Femur (tissue), 1 donor: ENCODE data around the gene CFD.

ENCODE experiments used
- DNase-seq: peaks from one replicate; pipeline ENCODE4 v3.0.0-alpha.2; 2017

The CFD gene

DNA sequence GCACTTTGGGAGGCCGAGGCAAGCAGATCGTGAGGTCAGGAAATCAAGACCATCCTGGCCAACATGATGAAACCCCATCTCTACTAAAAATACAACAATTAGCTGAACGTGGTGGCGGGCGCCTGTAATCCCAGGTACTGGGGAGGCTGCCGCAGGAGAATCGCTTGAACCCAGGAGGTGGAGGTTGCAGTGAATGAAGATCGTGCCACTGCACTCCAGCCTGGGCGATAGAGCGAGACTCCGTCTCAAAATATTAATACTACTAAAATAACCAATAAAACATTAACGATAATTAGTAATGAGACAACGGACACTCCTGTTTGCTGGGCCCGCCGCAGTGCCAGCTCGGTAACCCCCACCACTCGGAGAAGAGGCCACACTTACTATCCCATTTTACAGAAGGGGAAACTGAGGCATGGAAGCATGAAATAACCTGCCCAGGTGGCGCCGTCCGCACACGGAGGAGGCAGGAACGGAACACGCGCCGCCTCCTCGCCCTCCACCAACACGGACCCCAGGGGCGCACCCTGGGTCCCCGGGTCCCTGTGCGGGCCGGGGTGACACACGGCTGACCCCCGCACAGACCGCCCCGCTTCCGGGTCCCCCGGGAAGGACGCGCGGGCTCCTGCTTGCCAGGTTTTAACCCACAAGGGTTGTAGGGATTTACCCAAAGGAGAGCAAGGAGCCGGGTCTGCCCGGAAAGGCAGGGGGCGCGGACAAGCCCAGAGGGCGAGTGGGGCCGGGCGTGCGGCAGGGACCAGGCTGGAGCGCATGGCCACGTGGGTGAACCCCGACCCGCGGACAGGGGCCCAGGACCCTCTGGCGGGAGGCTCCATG lies 52.0 kb downstream of the CFD start:
- DNase-seq: no peak

DNA sequence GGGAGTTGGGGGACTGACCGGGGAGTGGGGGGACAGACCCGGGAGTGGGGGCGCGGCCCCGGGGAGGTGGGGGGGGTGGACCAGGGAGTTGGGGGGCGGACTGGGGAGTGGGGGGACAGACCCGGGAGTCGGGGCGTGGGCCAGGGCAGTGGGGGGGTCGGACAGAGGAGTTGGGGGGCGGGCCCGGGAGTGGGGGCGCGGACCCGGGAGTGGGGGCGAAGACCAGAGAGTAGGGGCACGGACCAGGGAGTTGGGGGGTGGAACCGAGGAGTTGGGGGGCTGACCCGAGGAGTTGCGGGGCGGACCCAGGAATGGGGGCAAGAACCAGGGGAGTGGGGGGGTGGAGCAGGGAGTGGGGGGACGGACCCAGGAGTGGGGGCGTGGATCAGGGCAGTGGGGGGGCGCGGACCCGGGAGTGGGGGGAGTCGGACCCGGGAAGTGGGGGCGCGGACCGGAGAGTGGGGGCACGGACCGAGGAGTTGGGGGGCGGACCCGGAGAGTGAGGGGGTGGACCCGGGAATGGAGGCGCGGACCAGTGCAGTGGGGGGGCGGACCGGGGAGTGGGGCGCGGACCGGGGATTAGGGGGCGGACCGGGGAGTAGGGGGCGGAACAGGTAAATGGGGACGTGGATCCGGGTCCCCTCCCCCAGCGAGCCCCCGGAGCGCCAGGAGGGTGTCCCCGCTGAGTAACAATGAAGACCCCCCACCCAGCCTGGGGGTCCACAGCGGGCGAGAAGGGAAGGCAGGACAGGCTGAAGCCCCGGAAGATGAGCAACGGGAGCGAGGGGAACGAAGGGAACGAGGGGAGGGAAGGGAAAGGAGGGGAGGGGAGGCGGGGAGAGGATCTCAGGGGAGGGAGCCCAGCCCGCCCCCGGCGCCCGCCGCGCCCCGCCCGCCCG lies 53.0 kb downstream of the CFD start:
- peak; percentile 64 for DNase-seq
